SK-N-SH treated with all-trans-retinoic acid at 6 μM for 48 hours (cell line): ENCODE measurements around the gene WASL.
"Not testable (repeated sequence)": the region's sequence is repeated elsewhere in the genome, so short reads cannot be mapped to it uniquely, and the experiment has no call there.

Experiments
- ATAC-seq: fragments of 200-7000 bp; cut with Tn5 transposase; 3 replicates; pipeline ENCODE4 v1.9.1; 2020; ENCODE audit warnings: mild to moderate bottlenecking, moderate library complexity
- ARNTL ChIP-seq: fragments of 450-650 bp; formaldehyde crosslinking; IDR thresholded peaks from 2 replicates; pipeline ENCODE4 v1.5.0; 2020; ENCODE audit warnings: low read depth, mild to moderate bottlenecking, moderate library complexity, borderline replicate concordance
- BACH2 ChIP-seq: fragments of 250-450 bp; sonication (Bioruptor Pico); IDR thresholded peaks from 2 replicates; pipeline ENCODE4 v1.9.0; 2021; ENCODE audit warnings: mild to moderate bottlenecking, borderline replicate concordance
- CSDC2 ChIP-seq: fragments of 250-450 bp; sonication (Bioruptor Pico); IDR thresholded peaks from 2 replicates; pipeline ENCODE4 v1.5.0; 2020; ENCODE audit warnings: mild to moderate bottlenecking, moderate library complexity
- GLIS3 ChIP-seq: fragments of 250-450 bp; sonication (Bioruptor Pico); IDR thresholded peaks from 2 replicates; pipeline ENCODE4 v1.5.0; 2020; ENCODE audit warnings: mild to moderate bottlenecking, moderate library complexity
- ISL1 ChIP-seq: fragments of 250-450 bp; sonication (Bioruptor Pico); IDR thresholded peaks from 2 replicates; pipeline ENCODE4 v2.1.2; 2022; ENCODE audit warnings: mild to moderate bottlenecking, moderate library complexity
- OSR1 ChIP-seq: fragments of 250-450 bp; sonication (Bioruptor Pico); IDR thresholded peaks from 2 replicates; pipeline ENCODE4 v1.8.0; 2022; ENCODE audit warnings: moderate library complexity, mild to moderate bottlenecking, inconsistent platforms
- PATZ1 ChIP-seq: fragments of 250-450 bp; sonication (Bioruptor Pico); IDR thresholded peaks from 2 replicates; pipeline ENCODE4 v1.8.0; 2020; ENCODE audit warnings: mild to moderate bottlenecking, moderate library complexity, borderline replicate concordance
- POU6F1 ChIP-seq: fragments of 250-450 bp; sonication (Bioruptor Pico); IDR thresholded peaks from 2 replicates; pipeline ENCODE4 v1.8.0; 2021; ENCODE audit warnings: low read depth, mild to moderate bottlenecking, moderate library complexity, borderline replicate concordance
- PPARA ChIP-seq: fragments of 250-450 bp; sonication (Bioruptor Pico); IDR thresholded peaks from 2 replicates; pipeline ENCODE4 v1.5.0; 2020; ENCODE audit warnings: mild to moderate bottlenecking, borderline replicate concordance
- RARB ChIP-seq: fragments of 250-450 bp; sonication (Bioruptor Pico); IDR thresholded peaks from 2 replicates; pipeline ENCODE4 v1.8.0; 2021; ENCODE audit warnings: mild to moderate bottlenecking, moderate library complexity
- SNAI2 ChIP-seq: fragments of 250-450 bp; sonication (Bioruptor Pico); IDR thresholded peaks from 2 replicates; pipeline ENCODE4 v1.5.0; 2020; ENCODE audit warnings: mild to moderate bottlenecking, moderate library complexity
- TCF4 ChIP-seq: fragments of 250-450 bp; sonication (Bioruptor Pico); IDR thresholded peaks from 2 replicates; pipeline ENCODE4 v1.8.0; 2021; ENCODE audit warnings: mild to moderate bottlenecking, moderate library complexity, borderline replicate concordance
- TOX ChIP-seq: fragments of 250-450 bp; sonication (Bioruptor Pico); IDR thresholded peaks from 2 replicates; pipeline ENCODE4 v1.8.0; 2021; ENCODE audit warnings: mild to moderate bottlenecking, moderate library complexity, borderline replicate concordance
- ZC3H10 ChIP-seq: fragments of 250-450 bp; sonication (Bioruptor Pico); IDR thresholded peaks from 2 replicates; pipeline ENCODE4 v1.5.1; 2021; ENCODE audit warnings: mild to moderate bottlenecking, moderate library complexity
- ZFP3 ChIP-seq: fragments of 250-450 bp; sonication (Bioruptor Pico); IDR thresholded peaks from 2 replicates; pipeline ENCODE4 v1.5.0; 2020; ENCODE audit warnings: mild to moderate bottlenecking, moderate library complexity
- ZFP30 ChIP-seq: fragments of 450-650 bp; formaldehyde crosslinking; IDR thresholded peaks from 2 replicates; pipeline ENCODE4 v1.5.0; 2022; ENCODE audit warnings: mild to moderate bottlenecking, moderate library complexity
- ZNF565 ChIP-seq: fragments of 450-650 bp; formaldehyde crosslinking; conservative IDR thresholded peaks from 2 replicates; pipeline ENCODE4 v1.5.0; 2020; ENCODE audit warnings: low read depth, mild to moderate bottlenecking, moderate library complexity
- ZNF70 ChIP-seq: fragments of 450-650 bp; formaldehyde crosslinking; IDR thresholded peaks from 2 replicates; pipeline ENCODE4 v1.5.0; 2020; ENCODE audit warnings: mild to moderate bottlenecking, moderate library complexity
- ZNF8 ChIP-seq: fragments of 450-650 bp; formaldehyde crosslinking; IDR thresholded peaks from 2 replicates; pipeline ENCODE4 v1.5.0; 2020; ENCODE audit warnings: mild to moderate bottlenecking, moderate library complexity
- TF ChIP-seq, protein P1 (sequence below): fragments of 250-450 bp; sonication (Bioruptor Pico); IDR thresholded peaks from 2 replicates; pipeline ENCODE4 v1.5.0; 2020; ENCODE audit warnings: mild to moderate bottlenecking, moderate library complexity
- TF ChIP-seq, protein P2 (sequence below): fragments of 250-450 bp; sonication (Bioruptor Pico); IDR thresholded peaks from 2 replicates; pipeline ENCODE4 v1.5.1; 2020; ENCODE audit warnings: low read depth, mild to moderate bottlenecking, moderate library complexity
- TF ChIP-seq, protein P3 (sequence below): fragments of 250-450 bp; sonication (Bioruptor Pico); IDR thresholded peaks from 2 replicates; pipeline ENCODE4 v1.5.1; 2021; ENCODE audit warnings: mild to moderate bottlenecking, moderate library complexity

The WASL gene

DNA sequence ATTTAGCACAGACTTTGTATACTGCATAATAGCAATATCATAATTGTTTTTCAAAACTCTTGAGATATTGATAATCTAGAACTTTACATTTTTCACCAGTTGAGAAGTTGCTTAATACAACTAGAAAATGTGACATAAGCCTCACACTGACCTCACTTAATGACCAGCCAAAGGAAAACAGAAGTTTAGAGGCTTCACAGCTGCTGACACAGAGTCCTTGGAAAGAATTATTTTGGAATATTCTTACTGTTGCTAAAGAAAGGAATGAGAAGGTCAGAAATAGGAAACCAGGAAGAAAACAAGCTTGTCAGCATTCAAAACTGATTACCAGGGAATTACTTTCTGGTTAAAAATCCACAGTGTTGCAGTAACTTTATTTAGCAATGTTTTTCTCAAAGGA lies 35.5 kb upstream of the WASL start:
- no peak for ATAC-seq

DNA sequence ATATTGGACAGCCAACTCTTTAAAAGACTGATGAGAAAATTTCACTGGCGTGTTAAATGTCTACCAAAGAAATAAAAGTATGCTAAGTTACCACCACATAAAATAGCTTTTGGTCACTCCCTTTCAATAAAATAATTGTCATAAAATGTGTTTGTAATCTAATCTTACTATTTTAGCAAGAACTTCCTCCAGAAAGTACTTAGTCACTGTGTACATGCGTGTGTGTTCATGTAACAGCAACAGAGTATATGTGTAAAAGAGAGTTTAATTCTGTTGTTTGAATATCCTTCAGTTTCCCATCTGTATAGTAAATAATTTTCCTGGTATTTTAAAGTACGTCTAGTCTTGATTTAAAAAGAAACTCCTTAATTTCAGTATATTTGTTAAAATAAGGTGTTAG lies 35.0 kb upstream of the WASL start:
- TF ChIP-seq ZFP30 (CRISPR knock-in tag) (no peak), CSDC2 (CRISPR knock-in tag) (no peak), ZFP3 (no peak), ISL1 (CRISPR knock-in tag) (no peak), ZC3H10 (CRISPR knock-in tag) (no peak), ZNF8 (CRISPR knock-in tag) (no peak), BACH2 (CRISPR knock-in tag) (no peak), RARB (CRISPR knock-in tag) (no peak), PPARA (CRISPR knock-in tag) (no peak), ARNTL (CRISPR knock-in tag) (no peak), TCF4 (CRISPR knock-in tag) (no peak), ZNF70 (CRISPR knock-in tag) (no peak), ZNF565 (CRISPR knock-in tag) (no peak), OSR1 (CRISPR knock-in tag) (no peak), GLIS3 (CRISPR knock-in tag) (no peak)
- TF ChIP-seq, protein P1, sequence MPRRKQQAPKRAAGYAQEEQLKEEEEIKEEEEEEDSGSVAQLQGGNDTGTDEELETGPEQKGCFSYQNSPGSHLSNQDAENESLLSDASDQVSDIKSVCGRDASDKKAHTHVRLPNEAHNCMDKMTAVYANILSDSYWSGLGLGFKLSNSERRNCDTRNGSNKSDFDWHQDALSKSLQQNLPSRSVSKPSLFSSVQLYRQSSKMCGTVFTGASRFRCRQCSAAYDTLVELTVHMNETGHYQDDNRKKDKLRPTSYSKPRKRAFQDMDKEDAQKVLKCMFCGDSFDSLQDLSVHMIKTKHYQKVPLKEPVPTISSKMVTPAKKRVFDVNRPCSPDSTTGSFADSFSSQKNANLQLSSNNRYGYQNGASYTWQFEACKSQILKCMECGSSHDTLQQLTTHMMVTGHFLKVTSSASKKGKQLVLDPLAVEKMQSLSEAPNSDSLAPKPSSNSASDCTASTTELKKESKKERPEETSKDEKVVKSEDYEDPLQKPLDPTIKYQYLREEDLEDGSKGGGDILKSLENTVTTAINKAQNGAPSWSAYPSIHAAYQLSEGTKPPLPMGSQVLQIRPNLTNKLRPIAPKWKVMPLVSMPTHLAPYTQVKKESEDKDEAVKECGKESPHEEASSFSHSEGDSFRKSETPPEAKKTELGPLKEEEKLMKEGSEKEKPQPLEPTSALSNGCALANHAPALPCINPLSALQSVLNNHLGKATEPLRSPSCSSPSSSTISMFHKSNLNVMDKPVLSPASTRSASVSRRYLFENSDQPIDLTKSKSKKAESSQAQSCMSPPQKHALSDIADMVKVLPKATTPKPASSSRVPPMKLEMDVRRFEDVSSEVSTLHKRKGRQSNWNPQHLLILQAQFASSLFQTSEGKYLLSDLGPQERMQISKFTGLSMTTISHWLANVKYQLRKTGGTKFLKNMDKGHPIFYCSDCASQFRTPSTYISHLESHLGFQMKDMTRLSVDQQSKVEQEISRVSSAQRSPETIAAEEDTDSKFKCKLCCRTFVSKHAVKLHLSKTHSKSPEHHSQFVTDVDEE = no peak
- TF ChIP-seq, protein P2, sequence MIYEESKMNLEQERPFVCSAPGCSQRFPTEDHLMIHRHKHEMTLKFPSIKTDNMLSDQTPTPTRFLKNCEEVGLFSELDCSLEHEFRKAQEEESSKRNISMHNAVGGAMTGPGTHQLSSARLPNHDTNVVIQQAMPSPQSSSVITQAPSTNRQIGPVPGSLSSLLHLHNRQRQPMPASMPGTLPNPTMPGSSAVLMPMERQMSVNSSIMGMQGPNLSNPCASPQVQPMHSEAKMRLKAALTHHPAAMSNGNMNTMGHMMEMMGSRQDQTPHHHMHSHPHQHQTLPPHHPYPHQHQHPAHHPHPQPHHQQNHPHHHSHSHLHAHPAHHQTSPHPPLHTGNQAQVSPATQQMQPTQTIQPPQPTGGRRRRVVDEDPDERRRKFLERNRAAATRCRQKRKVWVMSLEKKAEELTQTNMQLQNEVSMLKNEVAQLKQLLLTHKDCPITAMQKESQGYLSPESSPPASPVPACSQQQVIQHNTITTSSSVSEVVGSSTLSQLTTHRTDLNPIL = no peak
- TF ChIP-seq, protein P3, sequence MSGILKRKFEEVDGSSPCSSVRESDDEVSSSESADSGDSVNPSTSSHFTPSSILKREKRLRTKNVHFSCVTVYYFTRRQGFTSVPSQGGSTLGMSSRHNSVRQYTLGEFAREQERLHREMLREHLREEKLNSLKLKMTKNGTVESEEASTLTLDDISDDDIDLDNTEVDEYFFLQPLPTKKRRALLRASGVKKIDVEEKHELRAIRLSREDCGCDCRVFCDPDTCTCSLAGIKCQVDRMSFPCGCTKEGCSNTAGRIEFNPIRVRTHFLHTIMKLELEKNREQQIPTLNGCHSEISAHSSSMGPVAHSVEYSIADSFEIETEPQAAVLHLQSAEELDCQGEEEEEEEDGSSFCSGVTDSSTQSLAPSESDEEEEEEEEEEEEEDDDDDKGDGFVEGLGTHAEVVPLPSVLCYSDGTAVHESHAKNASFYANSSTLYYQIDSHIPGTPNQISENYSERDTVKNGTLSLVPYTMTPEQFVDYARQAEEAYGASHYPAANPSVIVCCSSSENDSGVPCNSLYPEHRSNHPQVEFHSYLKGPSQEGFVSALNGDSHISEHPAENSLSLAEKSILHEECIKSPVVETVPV (CRISPR knock-in tag) = no peak
- no peak for ATAC-seq

More for the DNA sequence above, 35.5 kb upstream of the WASL start:
- TF ChIP-seq ISL1 (CRISPR knock-in tag) (no peak), SNAI2 (no peak), ZFP3 (no peak), CSDC2 (CRISPR knock-in tag) (no peak), TOX (no peak), ZNF70 (CRISPR knock-in tag) (no peak)

- TF ChIP-seq POU6F1 = no peak
- TF ChIP-seq ARNTL (CRISPR knock-in tag) = no peak
- TF ChIP-seq GLIS3 (CRISPR knock-in tag) = no peak
- no peak for TF ChIP-seq RARB (CRISPR knock-in tag)
- no peak for TF ChIP-seq PATZ1 (CRISPR knock-in tag)
- no peak for TF ChIP-seq TCF4 (CRISPR knock-in tag)
- ATAC-seq = no peak
Observed at GRCh38 chr7:123782071-123782798, 33.4 kb upstream of the WASL start.

- ATAC-seq = not testable (repeated sequence)
Observed at GRCh38 chr7:123780472-123780871, 31.7 kb upstream of the WASL start.
